GM12878 (cell line): ENCODE measurements around the gene A2ML1. TPM values are rescaled to one million over a fixed set of nuclear protein-coding genes. Genes with fewer than 3 reads are reported as not detected.
"Not testable (repeated sequence)": the region's sequence is repeated elsewhere in the genome, so short reads cannot be mapped to it uniquely, and the experiment has no call there.

Source experiments
- ATAC-seq: fragments of 200-7000 bp; cut with Tn5 transposase; 3 replicates; pipeline ENCODE4 v1.9.1; 2020; ENCODE audit warnings: mild to moderate bottlenecking, moderate library complexity
- BruUV-seq: library from RNA; stranded (reverse); fragments of 400-500 nt; replicated peaks from 2 replicates; lab custom pipeline; 2021; lab: Mats Ljungman, UMichigan
- CTCF ChIA-PET: fragments of 300-600 bp; sonication (Branson Sonifier 250); formaldehyde crosslinking; extraction: SDS; loops from one replicate; lab custom pipeline; 2021; ENCODE audit warnings: inconsistent platforms; lab: Yijun Ruan, JAX
- POLR2A ChIA-PET: fragments of 350-600 bp; formaldehyde crosslinking; extraction: SDS; loops from one replicate; lab custom pipeline; 2021; ENCODE audit warnings: inconsistent platforms; lab: Charles Lee
- RAD21 ChIA-PET: fragments of 300-600 bp; sonication (Branson Sonifier 250); formaldehyde crosslinking; loops from one replicate; lab custom pipeline; 2023; ENCODE audit warnings: antibody characterized with exemption; ENCODE audit not compliant: unreplicated experiment; lab: Charles Lee
- SMC1A ChIA-PET: fragments of 300-600 bp; sonication (Branson Sonifier 250); formaldehyde crosslinking; loops from one replicate; lab custom pipeline; 2023; ENCODE audit not compliant: unreplicated experiment, uncharacterized antibody; lab: Charles Lee
- DNase-seq: peaks from one replicate; pipeline ENCODE4 v3.0.0-alpha.2; 2011; ENCODE audit warnings: low read depth, low spot score
- FAIRE-seq: peaks from 3 replicates; lab custom pipeline; 2011; peaks lifted over from hg19 to GRCh38; lab: Jason Lieb, UNC
- H2AFZ ChIP-seq: 2 replicates; pipeline ENCODE4 v1.6.0; 2011; ENCODE audit warnings: low read depth, low read length, control low read depth; ENCODE audit not compliant: control insufficient read depth
- H3K27ac ChIP-seq: 2 replicates; pipeline ENCODE4 v1.5.1; 2011; ENCODE audit warnings: control low read depth; ENCODE audit not compliant: control insufficient read depth, insufficient read depth
- H3K27me3 ChIP-seq, 2 experiments: replicated peaks in 1 of 2; 2 replicates each; pipeline versions ENCODE4 v1.6.0 to v1.6.1; 2011; ENCODE audit warnings: low read length in 1 of 2; ENCODE audit not compliant: control insufficient read depth in 2 of 2, insufficient read depth in 2 of 2
- H3K36me3 ChIP-seq, 2 experiments: 2 replicates each; pipeline ENCODE4 v1.5.1; 2011; ENCODE audit warnings: low read length in 1 of 2; ENCODE audit not compliant: control insufficient read depth in 2 of 2, insufficient read depth in 2 of 2
- H3K4me1 ChIP-seq: 2 replicates; pipeline ENCODE4 v1.6.1; 2011; ENCODE audit warnings: mild to moderate bottlenecking, low read length, moderate library complexity, mixed read lengths; ENCODE audit not compliant: control insufficient read depth, insufficient read depth
- H3K4me2 ChIP-seq: 2 replicates; pipeline ENCODE4 v1.6.0; 2011; ENCODE audit warnings: control low read depth; ENCODE audit not compliant: control insufficient read depth, insufficient read depth
- H3K4me3 ChIP-seq: fragments of 200-600 bp; sonication (generic); 2 replicates; pipeline ENCODE4 v1.5.1; 2016
- H3K79me2 ChIP-seq: 2 replicates; pipeline ENCODE4 v1.6.0; 2011; ENCODE audit warnings: low read length; ENCODE audit not compliant: control insufficient read depth, insufficient read depth
- H3K9ac ChIP-seq: 2 replicates; pipeline ENCODE4 v1.8.0; 2011; ENCODE audit warnings: low read length, control low read depth, mixed read lengths; ENCODE audit not compliant: control insufficient read depth, insufficient read depth
- H3K9me3 ChIP-seq: replicated peaks from 3 replicates; pipeline ENCODE4 v1.5.1; 2011; ENCODE audit warnings: mild to moderate bottlenecking, low read length; ENCODE audit not compliant: control insufficient read depth, insufficient read depth
- H4K20me1 ChIP-seq: 2 replicates; pipeline ENCODE4 v1.6.0; 2011; ENCODE audit not compliant: control insufficient read depth, insufficient read depth
- KAT2A ChIP-seq: conservative IDR thresholded peaks from 2 replicates; pipeline ENCODE4 v1.6.1; 2011; ENCODE audit warnings: low read depth, low read length; ENCODE audit not compliant: control insufficient read depth
- KLF5 ChIP-seq: fragments of 450-650 bp; IDR thresholded peaks from 2 replicates; pipeline ENCODE4 v1.6.1; 2014; ENCODE audit warnings: mild to moderate bottlenecking; ENCODE audit not compliant: partially characterized antibody
- YY1 ChIP-seq: IDR thresholded peaks from 2 replicates; pipeline ENCODE4 v1.6.1; 2011; ENCODE audit warnings: low read depth, mild to moderate bottlenecking, low read length
- ZSCAN29 ChIP-seq: fragments of 450-650 bp; IDR thresholded peaks from 2 replicates; pipeline ENCODE4 v1.6.1; 2017; ENCODE audit warnings: mild to moderate bottlenecking, moderate library complexity
- WGBS: methylation state at CpG from one replicate; pipeline ENCODE4 v1.1.6; 2016; ENCODE audit warnings: low lambda C conversion rate; ENCODE audit not compliant: insufficient replicate concordance, insufficient coverage; ENCODE audit errors: missing lambda C conversion rate; 5-methylcytosine and 5-hydroxymethylcytosine counted together
- in situ Hi-C: fragments of 300-500 bp; cut with MboI; formaldehyde crosslinking; loops from 9 replicates; pipeline ENCODE4 v1.14.3; 2018; ENCODE audit warnings: mixed read lengths
- intact Hi-C: fragments of 100-400 bp; cut with micrococcal nuclease; formaldehyde crosslinking; loops from one replicate; pipeline ENCODE4 v1.14.2; 2022; ENCODE audit not compliant: unreplicated experiment
- polyA plus RNA-seq, 11 experiments: library from polyadenylated mRNA; depleted of rRNA in 4 of 11; unstranded in 6 of 11; stranded (reverse) in 5 of 11; fragments of >200 nt; fragmentation: Nextera tagmentation in 4 of 11; fragmentation: Illumina TruSeq in 1 of 11; extraction: Ambion mirVana in 4 of 11; extraction: Trizol in 1 of 11; gene quantifications; 1 replicate in 1 of 11; 2 replicates in 10 of 11; pipeline versions ENCODE4 v1.2.1 to v1.2.3, GENCODE V29; 2011 to 2016; ENCODE audit warnings: inconsistent platforms in 2 of 11, missing spikeins in 2 of 11, low read depth in 1 of 11
- total RNA-seq, 4 experiments: library from RNA; depleted of rRNA in 3 of 4; stranded (reverse); fragments of >200 nt in 3 of 4; fragmentation: Illumina TruSeq in 1 of 4; extraction: Trizol in 1 of 4; gene quantifications; 2 replicates each; pipeline versions ENCODE4 v1.2.1 to v1.2.3, GENCODE V29; 2013 to 2021

Gene A2ML1
- total and polyA plus RNA-seq, 10 of the 15 experiments (the other 5 are each of a cell fraction or from before 2014, with no cell fraction given): not detected

DNA sequence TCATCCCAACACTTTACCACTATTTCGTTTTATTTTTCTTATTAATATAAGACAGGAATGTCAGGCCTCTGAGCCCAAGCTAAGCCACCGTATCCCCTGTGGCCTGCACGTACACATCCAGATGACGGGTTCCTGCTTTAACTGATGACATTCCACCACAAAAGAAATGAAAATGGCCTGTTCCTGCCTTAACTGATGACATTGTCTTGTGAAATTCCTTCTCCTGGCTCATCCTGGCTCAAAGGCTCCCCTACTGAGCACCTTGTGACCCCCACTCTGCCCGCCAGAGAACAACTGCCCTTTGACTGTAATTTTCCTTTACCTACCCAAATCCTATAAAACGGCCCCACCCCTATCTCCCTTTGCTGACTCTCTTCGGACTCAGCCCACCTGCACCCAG is 12.3 kb upstream of the A2ML1 start:
- 40% methylated on average over 7 of the region's 7 CpGs for WGBS
- H4K20me1 ChIP-seq, H3K27me3 ChIP-seq, H3K4me2 ChIP-seq, SMC1A ChIA-PET, intact Hi-C loops, H3K4me1 ChIP-seq, H3K79me2 ChIP-seq, DNase-seq, BruUV-seq, in situ Hi-C loops, FAIRE-seq, H3K9ac ChIP-seq, RAD21 ChIA-PET, H3K27ac ChIP-seq, H3K9me3 ChIP-seq, H3K4me3 ChIP-seq, ATAC-seq, H2AFZ ChIP-seq, H3K36me3 ChIP-seq: not testable (repeated sequence)
- POLR2A ChIA-PET: interaction anchor here (0.6 kb wide), 1 partner anchor 141 kb away, joined by 3 read pairs; no protein-coding TSS in a partner anchor
- CTCF ChIA-PET: interaction anchor here (0.6 to 1.2 kb wide), 2 partner anchors 16 to 315 kb away, joined by 3 to 4 read pairs; no protein-coding TSS in a partner anchor

- ChIA-PET SMC1A (no interaction called here), POLR2A (no interaction called here), CTCF (interaction anchor here (0.6 kb wide), 1 partner anchor 71 kb away, joined by 3 read pairs; no protein-coding TSS in a partner anchor), RAD21 (no interaction called here)
- Histone ChIP-seq H3K9ac (no peak overlapping the region), H3K9me3 (no peaks in the 10 kb centered on the region), H3K36me3 (no peaks in the 10 kb centered on the region), H3K4me2 (no peak overlapping the region), H3K79me2 (no peaks in the 10 kb centered on the region), H3K27me3 (0 out of 4 replicates have a peak, but pooled peaks cover 0 to 1% of the 10 kb centered on the region in 2 experiments), H4K20me1 (no peaks in the 10 kb centered on the region), H2AFZ (no peak overlapping the region), H3K4me3 (no peak overlapping the region), H3K27ac (no peak overlapping the region), H3K4me1 (no peaks in the 10 kb centered on the region)
- no peak for ATAC-seq
- no peak for DNase-seq
- no TSS peak for BruUV-seq
- FAIRE-seq: no peak
- intact Hi-C loops: no loop called here
- WGBS: 48% methylated on average over 5 of the region's 5 CpGs
- TF ChIP-seq KAT2A (no peak), ZSCAN29 (no peak), YY1 (no peak), KLF5 (no peak)
- in situ Hi-C loops: no loop called here
Observed at GRCh38 chr12:8813572-8814357, 8.7 kb upstream of the A2ML1 start.
